GM10266 (cell line): ENCODE data around the gene IL13.

Experiments
- DNase-seq: peaks from one replicate; pipeline ENCODE4 v3.0.0; 2012; ENCODE audit errors: extremely low spot score
- TF ChIP-seq, protein P1 (sequence below): IDR thresholded peaks from 2 replicates; pipeline ENCODE4 v1.5.1; 2012; ENCODE audit warnings: mild to moderate bottlenecking, low read depth; ENCODE audit not compliant: control insufficient read depth, insufficient read depth; ENCODE audit errors: missing control alignments

The IL13 gene

DNA sequence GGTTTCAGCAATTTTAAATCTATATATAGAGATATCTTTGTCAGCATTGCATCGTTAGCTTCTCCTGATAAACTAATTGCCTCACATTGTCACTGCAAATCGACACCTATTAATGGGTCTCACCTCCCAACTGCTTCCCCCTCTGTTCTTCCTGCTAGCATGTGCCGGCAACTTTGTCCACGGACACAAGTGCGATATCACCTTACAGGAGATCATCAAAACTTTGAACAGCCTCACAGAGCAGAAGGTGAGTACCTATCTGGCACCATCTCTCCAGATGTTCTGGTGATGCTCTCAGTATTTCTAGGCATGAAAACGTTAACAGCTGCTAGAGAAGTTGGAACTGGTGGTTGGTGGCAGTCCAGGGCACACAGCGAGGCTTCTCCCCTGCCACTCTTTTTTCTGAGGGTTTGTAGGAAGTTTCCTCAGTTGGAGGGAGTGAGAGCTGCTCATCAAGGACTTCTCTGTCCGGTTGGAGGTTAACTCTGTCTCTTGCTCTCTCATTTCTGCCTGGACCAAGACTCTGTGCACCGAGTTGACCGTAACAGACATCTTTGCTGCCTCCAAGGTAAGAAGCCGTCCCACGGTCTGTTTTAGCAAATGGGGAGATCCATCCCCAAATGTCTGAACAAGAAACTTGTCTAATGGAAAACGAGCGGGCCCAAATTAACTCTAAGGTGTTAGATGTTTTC lies 16.1 kb downstream of the IL13 start, which contains the start of gene IL4:
TSS of gene IL4 (plus strand) at position 51 of the 692 bp plus-strand sequence. CDS start at position 113, 62 bp downstream.
- DNase-seq, result no peak
- TF ChIP-seq, protein P1, sequence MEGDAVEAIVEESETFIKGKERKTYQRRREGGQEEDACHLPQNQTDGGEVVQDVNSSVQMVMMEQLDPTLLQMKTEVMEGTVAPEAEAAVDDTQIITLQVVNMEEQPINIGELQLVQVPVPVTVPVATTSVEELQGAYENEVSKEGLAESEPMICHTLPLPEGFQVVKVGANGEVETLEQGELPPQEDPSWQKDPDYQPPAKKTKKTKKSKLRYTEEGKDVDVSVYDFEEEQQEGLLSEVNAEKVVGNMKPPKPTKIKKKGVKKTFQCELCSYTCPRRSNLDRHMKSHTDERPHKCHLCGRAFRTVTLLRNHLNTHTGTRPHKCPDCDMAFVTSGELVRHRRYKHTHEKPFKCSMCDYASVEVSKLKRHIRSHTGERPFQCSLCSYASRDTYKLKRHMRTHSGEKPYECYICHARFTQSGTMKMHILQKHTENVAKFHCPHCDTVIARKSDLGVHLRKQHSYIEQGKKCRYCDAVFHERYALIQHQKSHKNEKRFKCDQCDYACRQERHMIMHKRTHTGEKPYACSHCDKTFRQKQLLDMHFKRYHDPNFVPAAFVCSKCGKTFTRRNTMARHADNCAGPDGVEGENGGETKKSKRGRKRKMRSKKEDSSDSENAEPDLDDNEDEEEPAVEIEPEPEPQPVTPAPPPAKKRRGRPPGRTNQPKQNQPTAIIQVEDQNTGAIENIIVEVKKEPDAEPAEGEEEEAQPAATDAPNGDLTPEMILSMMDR, result no peak

DNA sequence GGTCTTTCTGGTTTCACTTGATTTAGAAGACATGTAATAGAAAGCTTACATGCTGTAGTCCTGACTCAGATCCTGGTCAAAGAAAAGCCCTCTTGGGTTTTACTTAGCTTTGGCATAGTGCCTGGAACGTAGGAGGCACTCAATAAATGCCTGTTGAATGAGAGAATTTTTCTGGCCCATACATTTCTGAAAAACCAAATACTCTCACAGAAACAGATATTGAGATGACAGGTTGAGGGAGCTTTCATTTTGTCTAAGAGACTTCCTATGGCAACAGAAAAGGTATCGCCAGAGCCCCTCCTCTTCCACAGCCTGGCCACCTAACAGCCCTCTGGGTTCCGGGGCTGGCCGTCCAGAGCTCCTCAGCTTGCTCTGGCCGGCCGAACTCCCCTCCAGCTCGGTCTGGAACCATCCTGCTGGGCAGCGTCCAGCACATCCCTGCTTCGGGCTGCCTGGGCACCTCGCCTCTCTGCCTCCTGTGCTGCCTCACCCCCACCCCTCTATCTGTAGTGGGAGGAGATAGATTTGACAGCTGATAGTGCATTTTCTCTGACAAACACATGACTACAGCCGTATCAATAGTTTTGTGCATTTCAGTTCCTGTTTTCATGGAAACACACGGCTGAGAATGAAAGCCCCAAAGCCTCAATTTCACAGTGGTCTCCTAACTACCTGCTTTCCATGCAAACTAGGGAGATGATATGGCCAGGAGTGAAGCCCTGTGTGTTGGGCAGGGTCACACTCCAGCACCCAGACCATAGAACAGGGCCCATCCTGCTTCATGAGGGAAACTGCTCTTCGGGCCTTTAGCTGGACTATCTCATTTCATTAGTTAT lies 16.9 kb downstream of the IL13 start:
- TF ChIP-seq, protein P1, result no peak
- peak; percentile 75 for DNase-seq

DNA sequence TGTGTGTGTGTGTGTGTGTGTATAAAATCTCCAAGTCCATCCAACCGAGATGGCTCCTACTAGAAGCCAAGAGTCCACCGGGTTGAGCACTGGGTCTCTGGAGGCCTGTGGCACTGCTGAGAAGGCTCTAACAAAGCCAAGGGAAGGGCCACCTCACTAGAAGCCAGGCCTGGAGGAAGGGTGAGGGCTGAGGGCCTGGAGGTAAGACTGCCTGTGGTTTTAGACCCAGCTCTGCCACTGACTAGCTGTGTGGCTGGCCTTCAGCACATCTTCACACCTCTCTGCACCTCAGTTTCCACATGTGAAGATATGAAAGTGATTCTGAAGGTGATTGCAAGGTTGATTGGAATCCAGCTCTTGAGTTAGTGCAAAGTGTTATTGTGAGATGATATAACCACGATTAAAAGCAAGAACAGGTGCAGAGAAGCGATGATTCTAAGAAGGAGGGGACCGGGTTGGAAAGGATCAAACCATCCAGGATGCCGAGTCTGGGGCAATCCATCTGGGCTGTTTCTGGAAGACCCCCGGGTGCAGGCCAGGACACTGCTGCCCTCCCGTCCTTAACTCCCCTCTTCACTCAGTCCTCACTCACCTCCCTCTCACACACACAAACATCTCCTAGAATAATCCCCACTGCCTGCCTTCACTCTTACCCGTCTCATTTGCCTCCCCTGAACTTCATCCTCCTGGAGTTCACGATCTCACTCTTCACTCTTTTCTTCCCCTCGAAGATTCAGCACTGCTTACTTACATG lies 18.1 kb downstream of the IL13 start:
- no peak for DNase-seq
- TF ChIP-seq, protein P1, result no peak

DNA sequence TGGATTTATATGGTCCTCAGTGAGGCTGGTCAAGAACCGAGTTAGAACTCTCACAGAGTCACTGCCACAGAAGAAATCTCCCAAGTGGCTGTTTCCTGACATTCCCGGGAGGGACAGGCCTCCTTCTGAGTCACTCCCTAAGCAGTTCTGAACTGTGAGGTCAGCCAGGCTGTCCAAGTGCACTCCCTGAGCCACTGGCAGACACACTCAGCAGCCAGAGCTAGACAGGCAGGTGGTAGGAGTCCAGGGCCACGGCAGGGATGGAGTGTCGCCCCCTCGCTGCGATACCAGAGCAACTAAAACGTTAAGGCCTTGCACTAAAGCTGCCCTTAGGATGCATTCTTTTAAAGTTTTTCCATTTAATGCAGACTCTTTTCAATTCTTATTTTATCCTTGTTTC lies 19.2 kb downstream of the IL13 start:
- TF ChIP-seq, protein P1, result no peak
- DNase-seq, result no peak

DNA sequence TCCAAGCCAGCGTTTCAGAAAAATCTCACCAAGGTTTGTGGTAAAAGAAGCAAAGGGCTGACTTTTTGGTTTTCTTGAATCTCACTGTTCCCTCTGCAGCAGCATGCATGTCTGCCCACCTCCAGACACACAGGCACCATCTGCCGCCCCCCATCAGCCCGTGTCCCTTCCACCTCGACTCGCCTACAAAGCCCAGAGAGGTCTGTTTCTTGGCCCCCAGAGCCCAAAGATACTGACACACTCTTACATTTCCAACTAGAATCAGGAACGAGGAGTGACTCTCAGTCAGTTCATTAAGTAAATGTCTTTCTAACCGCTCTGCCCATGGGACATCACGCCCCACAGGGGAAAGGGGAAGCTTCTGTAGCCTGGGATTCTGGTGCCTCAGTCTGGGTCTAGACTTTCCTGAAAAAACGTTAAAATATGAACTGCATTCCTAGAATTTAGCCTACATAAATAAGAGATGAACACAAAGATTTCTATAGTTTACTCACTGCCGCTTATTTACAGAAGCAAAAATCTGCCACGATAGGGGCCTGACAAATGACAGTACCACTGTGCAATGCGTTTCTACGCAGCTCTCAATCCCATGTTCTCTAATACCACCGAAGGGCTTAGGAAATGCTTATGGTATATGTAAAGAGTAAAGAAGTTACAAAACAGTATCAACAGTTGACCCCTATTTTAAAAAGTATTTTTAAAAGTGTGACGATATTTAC lies 19.9 kb downstream of the IL13 start:
- TF ChIP-seq, protein P1, result no peak
- no peak for DNase-seq

DNA sequence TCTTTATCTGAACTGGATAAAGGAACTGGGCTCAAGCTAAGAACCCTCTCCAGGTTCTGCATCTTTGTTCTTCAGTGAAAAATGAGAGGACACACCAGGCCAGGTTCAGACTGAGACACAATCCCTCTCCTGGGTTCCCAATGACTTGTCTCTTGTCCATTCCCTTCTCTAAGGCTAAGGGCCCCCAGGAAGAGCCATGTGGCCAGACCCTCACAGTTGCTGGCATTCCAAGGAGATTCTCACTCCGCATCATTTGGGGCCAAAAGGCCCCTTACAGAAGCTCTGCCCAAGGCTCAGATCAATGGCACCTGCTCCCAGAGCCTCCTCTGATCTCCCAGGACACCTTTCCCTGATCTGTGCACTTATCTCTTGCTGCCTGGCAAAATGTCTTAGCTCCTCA lies 20.8 kb downstream of the IL13 start:
- TF ChIP-seq, protein P1, result no peak

More for the DNA sequence above, 20.8 kb downstream of the IL13 start:
- DNase-seq, result no peak
